GM12878 (cell line): ENCODE data around the gene PELI2. TPM values are rescaled to one million over a fixed set of nuclear protein-coding genes. Genes with fewer than 3 reads are reported as not detected.

Source experiments
- ATAC-seq: fragments of 200-7000 bp; cut with Tn5 transposase; 3 replicates; pipeline ENCODE4 v1.9.1; 2020; ENCODE audit warnings: mild to moderate bottlenecking, moderate library complexity
- BruUV-seq: library from RNA; stranded (reverse); fragments of 400-500 nt; replicated peaks from 2 replicates; lab custom pipeline; 2021; lab: Mats Ljungman, UMichigan
- CTCF ChIA-PET: fragments of 300-600 bp; sonication (Branson Sonifier 250); formaldehyde crosslinking; extraction: SDS; loops from one replicate; lab custom pipeline; 2021; ENCODE audit warnings: inconsistent platforms; lab: Yijun Ruan, JAX
- POLR2A ChIA-PET: fragments of 350-600 bp; formaldehyde crosslinking; extraction: SDS; loops from one replicate; lab custom pipeline; 2021; ENCODE audit warnings: inconsistent platforms; lab: Charles Lee
- RAD21 ChIA-PET: fragments of 300-600 bp; sonication (Branson Sonifier 250); formaldehyde crosslinking; loops from one replicate; lab custom pipeline; 2023; ENCODE audit warnings: antibody characterized with exemption; ENCODE audit not compliant: unreplicated experiment; lab: Charles Lee
- SMC1A ChIA-PET: fragments of 300-600 bp; sonication (Branson Sonifier 250); formaldehyde crosslinking; loops from one replicate; lab custom pipeline; 2023; ENCODE audit not compliant: unreplicated experiment, uncharacterized antibody; lab: Charles Lee
- DNase-seq: peaks from one replicate; pipeline ENCODE4 v3.0.0-alpha.2; 2011; ENCODE audit warnings: low read depth, low spot score
- FAIRE-seq: peaks from 3 replicates; lab custom pipeline; 2011; peaks lifted over from hg19 to GRCh38; lab: Jason Lieb, UNC
- H2AFZ ChIP-seq: 2 replicates; pipeline ENCODE4 v1.6.0; 2011; ENCODE audit warnings: low read depth, low read length, control low read depth; ENCODE audit not compliant: control insufficient read depth
- H3K27ac ChIP-seq: 2 replicates; pipeline ENCODE4 v1.5.1; 2011; ENCODE audit warnings: control low read depth; ENCODE audit not compliant: control insufficient read depth, insufficient read depth
- H3K27me3 ChIP-seq, 2 experiments: replicated peaks in 1 of 2; 2 replicates each; pipeline versions ENCODE4 v1.6.0 to v1.6.1; 2011; ENCODE audit warnings: low read length in 1 of 2; ENCODE audit not compliant: control insufficient read depth in 2 of 2, insufficient read depth in 2 of 2
- H3K36me3 ChIP-seq, 2 experiments: 2 replicates each; pipeline ENCODE4 v1.5.1; 2011; ENCODE audit warnings: low read length in 1 of 2; ENCODE audit not compliant: control insufficient read depth in 2 of 2, insufficient read depth in 2 of 2
- H3K4me1 ChIP-seq: 2 replicates; pipeline ENCODE4 v1.6.1; 2011; ENCODE audit warnings: mild to moderate bottlenecking, low read length, moderate library complexity, mixed read lengths; ENCODE audit not compliant: control insufficient read depth, insufficient read depth
- H3K4me2 ChIP-seq: 2 replicates; pipeline ENCODE4 v1.6.0; 2011; ENCODE audit warnings: control low read depth; ENCODE audit not compliant: control insufficient read depth, insufficient read depth
- H3K4me3 ChIP-seq: fragments of 200-600 bp; sonication (generic); 2 replicates; pipeline ENCODE4 v1.5.1; 2016
- H3K79me2 ChIP-seq: 2 replicates; pipeline ENCODE4 v1.6.0; 2011; ENCODE audit warnings: low read length; ENCODE audit not compliant: control insufficient read depth, insufficient read depth
- H3K9ac ChIP-seq: 2 replicates; pipeline ENCODE4 v1.8.0; 2011; ENCODE audit warnings: low read length, control low read depth, mixed read lengths; ENCODE audit not compliant: control insufficient read depth, insufficient read depth
- H3K9me3 ChIP-seq: replicated peaks from 3 replicates; pipeline ENCODE4 v1.5.1; 2011; ENCODE audit warnings: mild to moderate bottlenecking, low read length; ENCODE audit not compliant: control insufficient read depth, insufficient read depth
- H4K20me1 ChIP-seq: 2 replicates; pipeline ENCODE4 v1.6.0; 2011; ENCODE audit not compliant: control insufficient read depth, insufficient read depth
- BACH1 ChIP-seq: fragments of 450-650 bp; IDR thresholded peaks from 2 replicates; pipeline ENCODE4 v1.6.1; 2017; ENCODE audit warnings: mild to moderate bottlenecking, borderline replicate concordance
- ESRRA ChIP-seq: IDR thresholded peaks from 2 replicates; pipeline ENCODE4 v1.6.1; 2012; ENCODE audit warnings: mild to moderate bottlenecking, low read length, improper control_type of control experiment
- MTA3 ChIP-seq: IDR thresholded peaks from 2 replicates; pipeline ENCODE4 v1.6.1; 2012; ENCODE audit warnings: low read length, inconsistent platforms, borderline replicate concordance
- NKRF ChIP-seq: fragments of 450-650 bp; conservative IDR thresholded peaks from 2 replicates; pipeline ENCODE4 v1.6.1; 2017; ENCODE audit warnings: mild to moderate bottlenecking, moderate library complexity
- RCOR1 ChIP-seq: conservative IDR thresholded peaks from 2 replicates; pipeline ENCODE4 v1.6.1; 2012; ENCODE audit warnings: low read depth, low read length, improper control_type of control experiment
- RELA ChIP-seq: fragments of 450-650 bp; IDR thresholded peaks from 2 replicates; pipeline ENCODE4 v1.8.0; 2014; ENCODE audit warnings: borderline replicate concordance; ENCODE audit not compliant: partially characterized antibody
- RUNX3 ChIP-seq: IDR thresholded peaks from 2 replicates; pipeline ENCODE4 v1.6.1; 2012; ENCODE audit warnings: low read length, inconsistent platforms
- SIX5 ChIP-seq: IDR thresholded peaks from 2 replicates; pipeline ENCODE4 v1.6.1; 2011; ENCODE audit warnings: mild to moderate bottlenecking, low read depth, low read length, moderate library complexity; ENCODE audit not compliant: severe bottlenecking
- ZNF217 ChIP-seq: fragments of 450-650 bp; IDR thresholded peaks from 2 replicates; pipeline ENCODE4 v1.6.1; 2017; ENCODE audit warnings: antibody characterized with exemption, mild to moderate bottlenecking
- WGBS: methylation state at CpG from one replicate; pipeline ENCODE4 v1.1.6; 2016; ENCODE audit warnings: low lambda C conversion rate; ENCODE audit not compliant: insufficient replicate concordance, insufficient coverage; ENCODE audit errors: missing lambda C conversion rate; 5-methylcytosine and 5-hydroxymethylcytosine counted together
- in situ Hi-C: fragments of 300-500 bp; cut with MboI; formaldehyde crosslinking; loops from 9 replicates; pipeline ENCODE4 v1.14.3; 2018; ENCODE audit warnings: mixed read lengths
- intact Hi-C: fragments of 100-400 bp; cut with micrococcal nuclease; formaldehyde crosslinking; loops from one replicate; pipeline ENCODE4 v1.14.2; 2022; ENCODE audit not compliant: unreplicated experiment
- polyA plus RNA-seq, 11 experiments: library from polyadenylated mRNA; depleted of rRNA in 4 of 11; unstranded in 6 of 11; stranded (reverse) in 5 of 11; fragments of >200 nt; fragmentation: Nextera tagmentation in 4 of 11; fragmentation: Illumina TruSeq in 1 of 11; extraction: Ambion mirVana in 4 of 11; extraction: Trizol in 1 of 11; gene quantifications; 1 replicate in 1 of 11; 2 replicates in 10 of 11; pipeline versions ENCODE4 v1.2.1 to v1.2.3, GENCODE V29; 2011 to 2016; ENCODE audit warnings: inconsistent platforms in 2 of 11, missing spikeins in 2 of 11, low read depth in 1 of 11
- total RNA-seq, 4 experiments: library from RNA; depleted of rRNA in 3 of 4; stranded (reverse); fragments of >200 nt in 3 of 4; fragmentation: Illumina TruSeq in 1 of 4; extraction: Trizol in 1 of 4; gene quantifications; 2 replicates each; pipeline versions ENCODE4 v1.2.1 to v1.2.3, GENCODE V29; 2013 to 2021
- TF ChIP-seq, protein P1 (sequence below): fragments of 450-650 bp; IDR thresholded peaks from 2 replicates; pipeline ENCODE4 v1.6.1; 2018; ENCODE audit warnings: borderline replicate concordance, mild to moderate bottlenecking; ENCODE audit not compliant: partially characterized antibody
- TF ChIP-seq, protein P2 (sequence below): IDR thresholded peaks from 2 replicates; pipeline ENCODE4 v1.6.1; 2012; ENCODE audit warnings: low read depth, low read length, improper control_type of control experiment

Gene PELI2
- total and polyA plus RNA-seq, 10 of the 15 experiments (the other 5 are each of a cell fraction or from before 2014, with no cell fraction given) = under 0.01 to 0.10 (median 0.01) TPM; not detected in 3

DNA sequence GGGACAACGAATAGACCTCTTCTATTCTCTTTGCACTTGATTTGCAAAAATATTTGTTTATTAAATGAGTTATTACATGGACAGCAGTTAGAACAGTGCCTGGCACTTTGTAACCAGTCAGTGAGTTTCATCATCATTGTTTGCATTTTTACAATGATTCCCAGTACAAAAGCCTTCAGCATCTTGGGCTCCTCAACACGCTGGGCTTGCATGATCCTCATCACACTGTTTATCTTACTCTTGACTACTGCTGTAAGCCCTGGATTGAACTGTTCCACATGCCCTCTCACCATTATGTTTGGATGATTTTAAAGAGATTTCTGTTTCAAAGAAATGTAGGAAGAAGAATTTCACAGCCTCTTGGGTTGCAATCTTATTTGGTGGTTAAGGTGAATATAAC, 204.3 kb downstream of the PELI2 start:
- RAD21 ChIA-PET = no interaction called here
- no peak for ATAC-seq

GRCh38 chr14:56324454-56324853, 206.2 kb downstream of the PELI2 start:
- Histone ChIP-seq H3K9ac (no peak overlapping the region), H3K79me2 (no peaks in the 10 kb centered on the region), H3K4me2 (no peak overlapping the region), H3K36me3 (no peaks in the 10 kb centered on the region), H3K4me1 (no peaks in the 10 kb centered on the region), H3K27me3 (no peaks in the 10 kb centered on the region), H3K9me3 (no peaks in the 10 kb centered on the region), H4K20me1 (no peaks in the 10 kb centered on the region), H3K27ac (no peak overlapping the region), H2AFZ (no peak overlapping the region), H3K4me3 (no peak overlapping the region)
- RAD21 ChIA-PET = no interaction called here
- ATAC-seq (no peak), DNase-seq (no peak), FAIRE-seq (no peak)
- 32% methylated on average over 2 of the region's 2 CpGs for WGBS
- in situ Hi-C loops (no loop called here), intact Hi-C loops (no loop called here)
- CTCF ChIA-PET = interaction anchor here (1.0 to 2.1 kb wide), 3 partner anchors 14 to 53 kb away, joined by 3 to 6 read pairs (median 6); no protein-coding TSS in a partner anchor
- POLR2A ChIA-PET = no interaction called here
- no TSS peak for BruUV-seq
- SMC1A ChIA-PET = interaction anchor here (1.3 kb wide), 1 partner anchor 13 kb away, joined by 4 read pairs; no protein-coding TSS in a partner anchor
- TF ChIP-seq, protein P1, sequence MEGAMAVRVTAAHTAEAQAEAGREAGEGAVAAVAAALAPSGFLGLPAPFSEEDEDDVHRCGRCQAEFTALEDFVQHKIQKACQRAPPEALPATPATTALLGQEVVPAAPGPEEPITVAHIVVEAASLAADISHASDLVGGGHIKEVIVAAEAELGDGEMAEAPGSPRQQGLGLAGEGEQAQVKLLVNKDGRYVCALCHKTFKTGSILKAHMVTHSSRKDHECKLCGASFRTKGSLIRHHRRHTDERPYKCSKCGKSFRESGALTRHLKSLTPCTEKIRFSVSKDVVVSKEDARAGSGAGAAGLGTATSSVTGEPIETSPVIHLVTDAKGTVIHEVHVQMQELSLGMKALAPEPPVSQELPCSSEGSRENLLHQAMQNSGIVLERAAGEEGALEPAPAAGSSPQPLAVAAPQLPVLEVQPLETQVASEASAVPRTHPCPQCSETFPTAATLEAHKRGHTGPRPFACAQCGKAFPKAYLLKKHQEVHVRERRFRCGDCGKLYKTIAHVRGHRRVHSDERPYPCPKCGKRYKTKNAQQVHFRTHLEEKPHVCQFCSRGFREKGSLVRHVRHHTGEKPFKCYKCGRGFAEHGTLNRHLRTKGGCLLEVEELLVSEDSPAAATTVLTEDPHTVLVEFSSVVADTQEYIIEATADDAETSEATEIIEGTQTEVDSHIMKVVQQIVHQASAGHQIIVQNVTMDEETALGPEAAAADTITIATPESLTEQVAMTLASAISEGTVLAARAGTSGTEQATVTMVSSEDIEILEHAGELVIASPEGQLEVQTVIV = no peak
- TF ChIP-seq NKRF (no peak), ZNF217 (no peak), BACH1 (no peak), RUNX3 (no peak), ESRRA (no peak), RELA (no peak), MTA3 (no peak)

More for the DNA sequence above, 204.3 kb downstream of the PELI2 start:
- Histone ChIP-seq H3K4me2 (no peak overlapping the region), H3K79me2 (no peaks in the 10 kb centered on the region), H4K20me1 (no peaks in the 10 kb centered on the region), H3K9ac (no peak overlapping the region), H3K27ac (no peak overlapping the region), H3K4me1 (no peaks in the 10 kb centered on the region), H3K9me3 (no peaks in the 10 kb centered on the region), H3K4me3 (no peak overlapping the region), H2AFZ (no peak overlapping the region), H3K27me3 (no peaks in the 10 kb centered on the region), H3K36me3 (no peaks in the 10 kb centered on the region)
- ChIA-PET SMC1A (no interaction called here), POLR2A (no interaction called here), CTCF (no interaction called here)
- intact Hi-C loops (no loop called here), in situ Hi-C loops (no loop called here)
- no TSS peak for BruUV-seq
- DNase-seq (no peak), FAIRE-seq (no peak)
- TF ChIP-seq, protein P2, sequence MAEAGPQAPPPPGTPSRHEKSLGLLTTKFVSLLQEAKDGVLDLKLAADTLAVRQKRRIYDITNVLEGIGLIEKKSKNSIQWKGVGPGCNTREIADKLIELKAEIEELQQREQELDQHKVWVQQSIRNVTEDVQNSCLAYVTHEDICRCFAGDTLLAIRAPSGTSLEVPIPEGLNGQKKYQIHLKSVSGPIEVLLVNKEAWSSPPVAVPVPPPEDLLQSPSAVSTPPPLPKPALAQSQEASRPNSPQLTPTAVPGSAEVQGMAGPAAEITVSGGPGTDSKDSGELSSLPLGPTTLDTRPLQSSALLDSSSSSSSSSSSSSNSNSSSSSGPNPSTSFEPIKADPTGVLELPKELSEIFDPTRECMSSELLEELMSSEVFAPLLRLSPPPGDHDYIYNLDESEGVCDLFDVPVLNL = no peak
- TF ChIP-seq SIX5 = no peak
- no peak for TF ChIP-seq RCOR1
- WGBS = 0% methylated on average over 2 of the region's 2 CpGs
